GM12878 (cell line): ENCODE results near the gene VIPR2. TPM values are rescaled to one million over a fixed set of nuclear protein-coding genes. Genes with fewer than 3 reads are reported as not detected.

ENCODE experiments used
- ATAC-seq: fragments of 200-7000 bp; cut with Tn5 transposase; 3 replicates; pipeline ENCODE4 v1.9.1; 2020; ENCODE audit warnings: mild to moderate bottlenecking, moderate library complexity
- BruUV-seq: library from RNA; stranded (reverse); fragments of 400-500 nt; replicated peaks from 2 replicates; lab custom pipeline; 2021; lab: Mats Ljungman, UMichigan
- CTCF ChIA-PET: fragments of 300-600 bp; sonication (Branson Sonifier 250); formaldehyde crosslinking; extraction: SDS; loops from one replicate; lab custom pipeline; 2021; ENCODE audit warnings: inconsistent platforms; lab: Yijun Ruan, JAX
- POLR2A ChIA-PET: fragments of 350-600 bp; formaldehyde crosslinking; extraction: SDS; loops from one replicate; lab custom pipeline; 2021; ENCODE audit warnings: inconsistent platforms; lab: Charles Lee
- RAD21 ChIA-PET: fragments of 300-600 bp; sonication (Branson Sonifier 250); formaldehyde crosslinking; loops from one replicate; lab custom pipeline; 2023; ENCODE audit warnings: antibody characterized with exemption; ENCODE audit not compliant: unreplicated experiment; lab: Charles Lee
- SMC1A ChIA-PET: fragments of 300-600 bp; sonication (Branson Sonifier 250); formaldehyde crosslinking; loops from one replicate; lab custom pipeline; 2023; ENCODE audit not compliant: unreplicated experiment, uncharacterized antibody; lab: Charles Lee
- DNase-seq: peaks from one replicate; pipeline ENCODE4 v3.0.0-alpha.2; 2011; ENCODE audit warnings: low read depth, low spot score
- FAIRE-seq: peaks from 3 replicates; lab custom pipeline; 2011; peaks lifted over from hg19 to GRCh38; lab: Jason Lieb, UNC
- H2AFZ ChIP-seq: 2 replicates; pipeline ENCODE4 v1.6.0; 2011; ENCODE audit warnings: low read depth, low read length, control low read depth; ENCODE audit not compliant: control insufficient read depth
- H3K27ac ChIP-seq: 2 replicates; pipeline ENCODE4 v1.5.1; 2011; ENCODE audit warnings: control low read depth; ENCODE audit not compliant: control insufficient read depth, insufficient read depth
- H3K27me3 ChIP-seq, 2 experiments: replicated peaks in 1 of 2; 2 replicates each; pipeline versions ENCODE4 v1.6.0 to v1.6.1; 2011; ENCODE audit warnings: low read length in 1 of 2; ENCODE audit not compliant: control insufficient read depth in 2 of 2, insufficient read depth in 2 of 2
- H3K36me3 ChIP-seq, 2 experiments: 2 replicates each; pipeline ENCODE4 v1.5.1; 2011; ENCODE audit warnings: low read length in 1 of 2; ENCODE audit not compliant: control insufficient read depth in 2 of 2, insufficient read depth in 2 of 2
- H3K4me1 ChIP-seq: 2 replicates; pipeline ENCODE4 v1.6.1; 2011; ENCODE audit warnings: mild to moderate bottlenecking, low read length, moderate library complexity, mixed read lengths; ENCODE audit not compliant: control insufficient read depth, insufficient read depth
- H3K4me2 ChIP-seq: 2 replicates; pipeline ENCODE4 v1.6.0; 2011; ENCODE audit warnings: control low read depth; ENCODE audit not compliant: control insufficient read depth, insufficient read depth
- H3K4me3 ChIP-seq: fragments of 200-600 bp; sonication (generic); 2 replicates; pipeline ENCODE4 v1.5.1; 2016
- H3K79me2 ChIP-seq: 2 replicates; pipeline ENCODE4 v1.6.0; 2011; ENCODE audit warnings: low read length; ENCODE audit not compliant: control insufficient read depth, insufficient read depth
- H3K9ac ChIP-seq: 2 replicates; pipeline ENCODE4 v1.8.0; 2011; ENCODE audit warnings: low read length, control low read depth, mixed read lengths; ENCODE audit not compliant: control insufficient read depth, insufficient read depth
- H3K9me3 ChIP-seq: replicated peaks from 3 replicates; pipeline ENCODE4 v1.5.1; 2011; ENCODE audit warnings: mild to moderate bottlenecking, low read length; ENCODE audit not compliant: control insufficient read depth, insufficient read depth
- H4K20me1 ChIP-seq: 2 replicates; pipeline ENCODE4 v1.6.0; 2011; ENCODE audit not compliant: control insufficient read depth, insufficient read depth
- BHLHE40 ChIP-seq, 2 experiments: fragments of 450-650 bp in 1 of 2; IDR thresholded peaks; 2 replicates each; pipeline ENCODE4 v1.6.1; 2011 to 2017; ENCODE audit warnings: low read depth in 2 of 2, borderline replicate concordance in 1 of 2, improper control_type of control experiment in 1 of 2, low read length in 1 of 2, mild to moderate bottlenecking in 1 of 2
- EZH2 ChIP-seq: IDR thresholded peaks from 2 replicates; pipeline ENCODE4 v1.6.1; 2012; ENCODE audit warnings: low read depth, mild to moderate bottlenecking, control low read depth, inconsistent platforms, low read length, borderline replicate concordance; ENCODE audit not compliant: control insufficient read depth
- MYB ChIP-seq: fragments of 150-350 bp; IDR thresholded peaks from 2 replicates; pipeline ENCODE4 v1.6.1; 2014; ENCODE audit warnings: mild to moderate bottlenecking, low read depth, low read length, borderline replicate concordance
- SMC3 ChIP-seq: IDR thresholded peaks from 2 replicates; pipeline ENCODE4 v1.6.1; 2011; ENCODE audit warnings: low read length, improper control_type of control experiment, borderline replicate concordance
- WGBS: methylation state at CpG from one replicate; pipeline ENCODE4 v1.1.6; 2016; ENCODE audit warnings: low lambda C conversion rate; ENCODE audit not compliant: insufficient replicate concordance, insufficient coverage; ENCODE audit errors: missing lambda C conversion rate; 5-methylcytosine and 5-hydroxymethylcytosine counted together
- in situ Hi-C: fragments of 300-500 bp; cut with MboI; formaldehyde crosslinking; loops from 9 replicates; pipeline ENCODE4 v1.14.3; 2018; ENCODE audit warnings: mixed read lengths
- intact Hi-C: fragments of 100-400 bp; cut with micrococcal nuclease; formaldehyde crosslinking; loops from one replicate; pipeline ENCODE4 v1.14.2; 2022; ENCODE audit not compliant: unreplicated experiment
- polyA plus RNA-seq, 11 experiments: library from polyadenylated mRNA; depleted of rRNA in 4 of 11; unstranded in 6 of 11; stranded (reverse) in 5 of 11; fragments of >200 nt; fragmentation: Nextera tagmentation in 4 of 11; fragmentation: Illumina TruSeq in 1 of 11; extraction: Ambion mirVana in 4 of 11; extraction: Trizol in 1 of 11; gene quantifications; 1 replicate in 1 of 11; 2 replicates in 10 of 11; pipeline versions ENCODE4 v1.2.1 to v1.2.3, GENCODE V29; 2011 to 2016; ENCODE audit warnings: inconsistent platforms in 2 of 11, missing spikeins in 2 of 11, low read depth in 1 of 11
- total RNA-seq, 4 experiments: library from RNA; depleted of rRNA in 3 of 4; stranded (reverse); fragments of >200 nt in 3 of 4; fragmentation: Illumina TruSeq in 1 of 4; extraction: Trizol in 1 of 4; gene quantifications; 2 replicates each; pipeline versions ENCODE4 v1.2.1 to v1.2.3, GENCODE V29; 2013 to 2021
- TF ChIP-seq, protein P1 (sequence below): fragments of 450-650 bp; conservative IDR thresholded peaks from 2 replicates; pipeline ENCODE4 v1.6.1; 2017; ENCODE audit warnings: mild to moderate bottlenecking, moderate library complexity

The VIPR2 gene
- total and polyA plus RNA-seq, 10 of the 15 experiments (the other 5 are each of a cell fraction or from before 2014, with no cell fraction given) = not detected

DNA sequence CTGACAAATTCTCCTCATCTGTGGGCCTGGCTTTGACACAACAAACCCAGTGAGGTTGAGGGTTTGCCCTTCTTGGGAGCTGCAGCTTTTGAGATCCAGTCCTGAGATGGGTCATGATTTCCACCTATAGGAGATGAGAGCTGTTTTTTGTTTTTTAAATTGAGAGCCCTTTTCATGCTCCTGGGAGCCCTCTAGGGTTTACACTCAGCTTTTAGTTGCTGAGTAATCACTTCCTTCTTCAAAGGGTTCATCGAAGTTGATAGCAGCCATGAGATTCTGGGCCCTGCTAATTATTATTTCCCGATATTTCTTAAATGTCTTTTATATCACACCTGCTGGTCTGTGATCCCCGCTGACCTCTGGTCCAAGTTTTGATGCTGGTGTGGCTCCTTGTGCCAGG is 47.3 kb upstream of the VIPR2 start (continued):
- TF ChIP-seq, protein P1, sequence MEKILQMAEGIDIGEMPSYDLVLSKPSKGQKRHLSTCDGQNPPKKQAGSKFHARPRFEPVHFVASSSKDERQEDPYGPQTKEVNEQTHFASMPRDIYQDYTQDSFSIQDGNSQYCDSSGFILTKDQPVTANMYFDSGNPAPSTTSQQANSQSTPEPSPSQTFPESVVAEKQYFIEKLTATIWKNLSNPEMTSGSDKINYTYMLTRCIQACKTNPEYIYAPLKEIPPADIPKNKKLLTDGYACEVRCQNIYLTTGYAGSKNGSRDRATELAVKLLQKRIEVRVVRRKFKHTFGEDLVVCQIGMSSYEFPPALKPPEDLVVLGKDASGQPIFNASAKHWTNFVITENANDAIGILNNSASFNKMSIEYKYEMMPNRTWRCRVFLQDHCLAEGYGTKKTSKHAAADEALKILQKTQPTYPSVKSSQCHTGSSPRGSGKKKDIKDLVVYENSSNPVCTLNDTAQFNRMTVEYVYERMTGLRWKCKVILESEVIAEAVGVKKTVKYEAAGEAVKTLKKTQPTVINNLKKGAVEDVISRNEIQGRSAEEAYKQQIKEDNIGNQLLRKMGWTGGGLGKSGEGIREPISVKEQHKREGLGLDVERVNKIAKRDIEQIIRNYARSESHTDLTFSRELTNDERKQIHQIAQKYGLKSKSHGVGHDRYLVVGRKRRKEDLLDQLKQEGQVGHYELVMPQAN = no peak
- TF ChIP-seq SMC3 = no peak

DNA sequence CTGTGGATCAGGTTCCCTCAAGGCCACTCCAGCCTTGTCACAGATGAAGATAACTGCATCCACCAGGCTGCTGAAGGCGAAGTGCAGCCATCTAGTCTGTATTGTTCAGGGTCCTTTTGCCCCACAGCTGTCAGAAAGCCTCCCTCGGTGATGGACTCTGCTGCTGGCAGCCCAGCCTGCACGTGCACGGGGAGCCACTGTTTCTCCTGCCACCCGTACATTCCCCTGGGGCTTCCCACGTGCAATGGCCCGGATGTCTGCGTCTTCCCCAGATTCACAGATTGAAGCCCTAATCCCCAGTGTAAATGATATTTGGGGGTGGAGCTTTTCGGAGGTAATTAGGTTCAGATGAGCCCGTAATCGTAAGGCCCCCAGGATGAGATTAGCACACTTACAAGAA is 46.6 kb upstream of the VIPR2 start:
- no peaks in the 10 kb centered on the region for H3K36me3 ChIP-seq
- ChIA-PET SMC1A (no interaction called here), POLR2A (no interaction called here), CTCF (no interaction called here), RAD21 (no interaction called here)
- TF ChIP-seq BHLHE40 (IDR thresholded peaks at IDR 0.05; ENCODE audit: borderline replicate concordance in 1 of 2, low read depth in 2 of 2, low read length in 1 of 2) (peak in 1 of 2 experiments; percentile 54; a peak in 3 of 4 replicates), MYB (no peak), EZH2 (no peak)
- no peaks in the 10 kb centered on the region for H4K20me1 ChIP-seq
- no TSS peak for BruUV-seq
- H3K27ac ChIP-seq = no peak overlapping the region
- H2AFZ ChIP-seq = no peak overlapping the region
- H3K79me2 ChIP-seq = no peaks in the 10 kb centered on the region
- H3K4me1 ChIP-seq = no peaks in the 10 kb centered on the region; the same call in 1 of the 2 replicates
- intact Hi-C loops = no loop called here
- no peak for FAIRE-seq
- no peak overlapping the region for H3K4me3 ChIP-seq
- ATAC-seq = no peak
- no peak overlapping the region for H3K9ac ChIP-seq
- no peaks in the 10 kb centered on the region for H3K27me3 ChIP-seq
- H3K9me3 ChIP-seq = no peaks in the 10 kb centered on the region
- in situ Hi-C loops = no loop called here
- no peak overlapping the region for H3K4me2 ChIP-seq
- 47% methylated on average over 11 of the region's 11 CpGs for WGBS
- no peak for DNase-seq
